ENCODE results near the gene CLEC17A. TPM values are rescaled to one million over a fixed set of nuclear protein-coding genes. Genes with fewer than 3 reads are reported as not detected.
A peak's percentile ranks its signal among the peaks of the same experiment; 100 is the strongest.

CLEC17A gene
- total and polyA plus RNA-seq, 2 of the 13 experiments (the other 11 are each of a cell fraction or from before 2014, with no cell fraction given) = not detected

- H3K27ac ChIP-seq (ENCODE audit: extremely low read length, insufficient read depth, low read length) = no peak overlapping the region
- no peak overlapping the region for H3K9ac ChIP-seq (ENCODE audit: insufficient read depth, low read depth, low read length)
- no peak overlapping the region for H3K4me3 ChIP-seq (replicated peaks in 1 of 3; ENCODE audit: insufficient read depth in 1 of 3, low read depth in 2 of 3, low read length in 3 of 3)
- 95% methylated on average over 22 of the region's 23 CpGs for WGBS (ENCODE audit: low lambda C conversion rate)
- peaks cover 25% of the 10 kb centered on the region for H3K4me1 ChIP-seq (ENCODE audit: insufficient read depth, low read length)
- H4K20me1 ChIP-seq (ENCODE audit: insufficient read depth, low read length) = no peaks in the 10 kb centered on the region; the same call in 1 of the 2 replicates
- CTCF ChIA-PET (ENCODE audit: low intra/inter-chr PET ratio, low total read pairs) = no interaction called here
- FAIRE-seq (no peak), ATAC-seq (no peak), DNase-seq (ENCODE audit: low spot score) (no peak)
- H3K9me3 ChIP-seq (ENCODE audit: low read length) = no peaks in the 10 kb centered on the region
- H3K79me2 ChIP-seq (ENCODE audit: insufficient read depth, low read length) = peaks cover 39% of the 10 kb centered on the region
- in situ Hi-C loops (cut with HindIII; ENCODE audit: extremely low pct_ligation_motif_present, low pct_unique_long_range_greater_than_20kb) (no loop called here), intact Hi-C loops (cut with micrococcal nuclease; ENCODE audit: unreplicated experiment) (no loop called here)
- H3K36me3 ChIP-seq (replicated peaks in 1 of 2; ENCODE audit: control insufficient read depth in 1 of 2, insufficient read depth in 2 of 2, low read length in 2 of 2) = peaks cover 2 to 3% of the 10 kb centered on the region in 2 experiments; a peak in 3 of 5 replicates
- no TSS peak for BruUV-seq (replicated peaks)
- POLR2A ChIA-PET = no interaction called here
- TF ChIP-seq CENPX (CRISPR knock-in tag; IDR thresholded peaks at IDR 0.05) (no peak), ZZZ3 (CRISPR knock-in tag; IDR thresholded peaks at IDR 0.05; ENCODE audit: borderline replicate concordance) (no peak), ZNF615 (CRISPR knock-in tag; IDR thresholded peaks at IDR 0.05; ENCODE audit: borderline replicate concordance) (no peak), SMC3 (IDR thresholded peaks at IDR 0.05; ENCODE audit: low read length) (no peak), TOE1 (CRISPR knock-in tag; IDR thresholded peaks at IDR 0.05) (no peak), AGO2 (optimal IDR thresholded peaks at IDR 0.05; ENCODE audit: low read depth, low read length) (peak; percentile 51)
- no peak overlapping the region for H2AFZ ChIP-seq (ENCODE audit: low read length)
- H3K27me3 ChIP-seq (ENCODE audit: control insufficient read depth in 1 of 2, insufficient read depth in 2 of 2, low read length in 2 of 2) = no peaks in the 10 kb centered on the region
- H3K4me2 ChIP-seq (ENCODE audit: low read depth, low read length) = no peak overlapping the region
Measured at GRCh38 chr19:14558370-14559066, 24.4 kb upstream of the CLEC17A start.

- H3K4me3 ChIP-seq (replicated peaks in 1 of 3; ENCODE audit: insufficient read depth in 1 of 3, low read depth in 2 of 3, low read length in 3 of 3) = no peak overlapping the region
- TF ChIP-seq ZNF180 (CRISPR knock-in tag; IDR thresholded peaks at IDR 0.05; ENCODE audit: borderline replicate concordance, low read depth) (no peak), AGO2 (optimal IDR thresholded peaks at IDR 0.05; ENCODE audit: low read depth, low read length) (peak; percentile 46), CEBPB (IDR thresholded peaks at IDR 0.05; ENCODE audit: borderline replicate concordance, low read depth, low read length) (no peak)
- in situ Hi-C loops (cut with HindIII; ENCODE audit: extremely low pct_ligation_motif_present, low pct_unique_long_range_greater_than_20kb) (no loop called here), intact Hi-C loops (cut with micrococcal nuclease; ENCODE audit: unreplicated experiment) (no loop called here)
- ATAC-seq (no peak), FAIRE-seq (no peak), DNase-seq (ENCODE audit: low spot score) (no peak)
- no peak overlapping the region for H3K27ac ChIP-seq (ENCODE audit: extremely low read length, insufficient read depth, low read length)
- peaks cover 6 to 7% of the 10 kb centered on the region in 2 experiments; a peak in 3 of 5 replicates for H3K36me3 ChIP-seq (replicated peaks in 1 of 2; ENCODE audit: control insufficient read depth in 1 of 2, insufficient read depth in 2 of 2, low read length in 2 of 2)
- CTCF ChIA-PET (ENCODE audit: low intra/inter-chr PET ratio, low total read pairs) = no interaction called here
- H3K9ac ChIP-seq (ENCODE audit: insufficient read depth, low read depth, low read length) = no peak overlapping the region
- H4K20me1 ChIP-seq (ENCODE audit: insufficient read depth, low read length) = no peaks in the 10 kb centered on the region; the same call in 1 of the 2 replicates
- peaks cover 30% of the 10 kb centered on the region for H3K79me2 ChIP-seq (ENCODE audit: insufficient read depth, low read length)
- no peaks in the 10 kb centered on the region for H3K27me3 ChIP-seq (ENCODE audit: control insufficient read depth in 1 of 2, insufficient read depth in 2 of 2, low read length in 2 of 2)
- H2AFZ ChIP-seq (ENCODE audit: low read length) = no peak overlapping the region
- WGBS (ENCODE audit: low lambda C conversion rate) = 92% methylated on average over 17 of the region's 28 CpGs
- no TSS peak for BruUV-seq (replicated peaks)
- no peak overlapping the region for H3K4me2 ChIP-seq (ENCODE audit: low read depth, low read length)
- POLR2A ChIA-PET = no interaction called here
- H3K9me3 ChIP-seq (ENCODE audit: low read length) = no peaks in the 10 kb centered on the region
- peaks cover 10% of the 10 kb centered on the region for H3K4me1 ChIP-seq (ENCODE audit: insufficient read depth, low read length)
Measured at GRCh38 chr19:14559916-14560775, 22.7 kb upstream of the CLEC17A start.
